ENCODE results near the gene VAX1.

VAX1 gene

DNA sequence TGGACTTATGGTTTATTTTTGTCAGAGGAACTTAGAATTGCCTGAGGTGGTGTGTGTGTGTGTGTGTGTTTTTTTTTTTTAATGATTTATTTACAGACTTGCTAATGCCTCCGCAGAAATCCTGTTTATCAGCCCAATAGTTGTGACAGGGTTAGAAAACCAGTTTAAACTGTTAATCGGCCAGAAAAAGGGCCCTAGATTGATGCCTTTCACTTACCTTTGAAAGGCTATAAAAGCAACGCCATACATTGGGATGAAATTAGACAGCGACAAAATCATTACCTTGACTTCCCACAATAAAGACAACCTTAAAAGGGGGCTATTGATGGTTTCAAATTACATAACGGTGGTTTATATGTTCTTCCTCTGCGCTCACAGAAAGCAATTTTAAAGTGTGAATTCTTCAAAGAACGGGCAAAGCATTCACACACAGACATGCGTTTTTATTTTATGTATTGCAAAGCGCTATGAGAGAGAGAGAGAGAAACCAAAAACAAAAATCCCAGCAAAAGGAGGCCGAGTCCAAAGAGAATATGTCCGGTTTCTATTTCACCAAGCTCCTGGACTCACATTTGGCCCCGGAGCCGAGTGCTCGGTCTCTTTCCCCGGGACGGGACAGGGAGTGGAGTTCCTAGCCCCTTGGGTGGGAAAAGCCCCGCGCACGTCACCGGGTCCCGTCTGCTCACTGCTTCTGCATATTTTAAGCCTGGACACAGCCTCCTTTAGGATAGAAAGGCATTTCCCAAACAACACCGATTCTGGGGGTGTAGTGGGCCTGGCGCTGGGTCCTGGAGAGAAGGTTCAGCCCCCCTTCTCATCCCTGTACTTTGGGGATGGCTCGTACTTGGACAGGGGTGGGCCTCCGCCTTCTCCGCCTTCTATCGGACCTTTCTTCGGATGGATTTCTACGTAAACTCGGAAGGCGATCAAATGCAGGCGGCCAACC is 26.8 kb upstream of the VAX1 start:
- no peak for DNase-seq (ENCODE audit: low spot score)

DNA sequence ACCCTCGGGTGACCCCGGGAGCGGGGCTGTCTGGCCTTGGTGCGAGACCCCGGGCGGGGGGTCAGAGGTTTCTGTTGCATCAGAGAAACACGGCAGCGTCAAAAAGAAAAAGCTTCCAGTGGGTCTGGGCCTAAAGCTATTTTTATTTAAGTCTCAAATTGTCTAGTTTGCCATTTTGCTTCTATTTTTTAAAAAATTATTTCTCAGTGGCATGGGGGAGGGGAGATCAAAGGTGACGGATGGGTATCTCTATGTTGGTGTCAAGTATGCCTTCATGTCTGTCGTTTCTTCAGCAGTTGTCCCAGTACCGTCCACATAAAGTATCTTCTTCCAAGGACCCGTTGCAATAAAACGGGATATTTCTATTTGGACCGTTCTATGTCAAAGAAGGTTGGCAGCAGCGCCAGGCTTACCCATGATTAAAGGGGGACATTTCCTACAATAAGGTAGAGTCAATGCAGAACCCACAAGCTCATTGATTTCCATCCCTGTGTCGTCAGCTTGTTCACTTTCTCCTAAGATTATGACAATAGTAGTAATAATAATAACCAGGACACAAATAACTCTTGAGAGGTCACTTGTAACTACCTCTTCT is 26.0 kb upstream of the VAX1 start:
- DNase-seq (ENCODE audit: low spot score) = no peak

DNA sequence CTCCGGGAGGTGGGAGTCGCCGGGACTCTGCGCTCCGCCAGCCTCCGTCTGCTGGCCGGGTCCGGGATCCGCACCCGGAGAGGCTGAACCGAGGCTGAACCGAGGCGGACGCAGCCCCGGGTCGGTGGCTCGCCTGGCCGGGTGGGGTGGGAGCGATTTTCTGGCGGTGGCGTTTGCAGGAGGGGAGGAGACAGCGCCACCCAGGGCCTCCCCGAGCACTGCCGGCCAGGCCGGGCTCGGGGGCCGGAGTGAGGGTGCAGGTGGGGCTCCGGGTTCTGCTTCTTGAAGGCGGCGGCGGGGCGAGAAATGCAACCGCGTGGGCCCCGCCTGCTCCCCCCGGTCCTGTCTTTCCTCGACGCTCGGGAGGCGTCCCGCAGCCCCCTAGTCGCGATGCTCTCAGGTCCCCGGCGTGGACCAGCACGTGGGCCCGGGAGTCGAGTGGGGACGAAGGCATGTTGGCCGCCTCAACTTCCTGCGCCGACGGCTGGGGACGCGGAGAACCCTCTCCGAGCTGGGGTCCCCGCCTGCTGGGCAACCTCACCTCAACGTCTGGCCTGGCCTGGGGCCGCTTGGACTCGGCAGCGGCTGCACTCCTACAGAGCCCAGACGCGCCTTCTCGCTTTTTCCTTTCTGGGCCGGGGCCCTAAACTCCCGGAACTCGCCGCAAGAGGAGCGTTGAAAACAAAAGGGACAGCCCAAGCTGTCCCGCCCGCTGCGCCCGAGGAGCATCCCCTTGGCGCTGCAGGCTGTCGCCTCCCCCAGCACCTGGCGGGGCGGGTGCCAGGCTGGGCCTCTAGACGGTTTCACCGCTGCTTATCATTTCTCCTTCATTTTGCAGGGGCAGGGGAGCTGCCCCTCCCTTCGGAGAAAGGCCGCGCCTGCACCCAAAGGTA is 25.2 kb upstream of the VAX1 start:
- DNase-seq (ENCODE audit: low spot score) = peak; percentile 54

DNA sequence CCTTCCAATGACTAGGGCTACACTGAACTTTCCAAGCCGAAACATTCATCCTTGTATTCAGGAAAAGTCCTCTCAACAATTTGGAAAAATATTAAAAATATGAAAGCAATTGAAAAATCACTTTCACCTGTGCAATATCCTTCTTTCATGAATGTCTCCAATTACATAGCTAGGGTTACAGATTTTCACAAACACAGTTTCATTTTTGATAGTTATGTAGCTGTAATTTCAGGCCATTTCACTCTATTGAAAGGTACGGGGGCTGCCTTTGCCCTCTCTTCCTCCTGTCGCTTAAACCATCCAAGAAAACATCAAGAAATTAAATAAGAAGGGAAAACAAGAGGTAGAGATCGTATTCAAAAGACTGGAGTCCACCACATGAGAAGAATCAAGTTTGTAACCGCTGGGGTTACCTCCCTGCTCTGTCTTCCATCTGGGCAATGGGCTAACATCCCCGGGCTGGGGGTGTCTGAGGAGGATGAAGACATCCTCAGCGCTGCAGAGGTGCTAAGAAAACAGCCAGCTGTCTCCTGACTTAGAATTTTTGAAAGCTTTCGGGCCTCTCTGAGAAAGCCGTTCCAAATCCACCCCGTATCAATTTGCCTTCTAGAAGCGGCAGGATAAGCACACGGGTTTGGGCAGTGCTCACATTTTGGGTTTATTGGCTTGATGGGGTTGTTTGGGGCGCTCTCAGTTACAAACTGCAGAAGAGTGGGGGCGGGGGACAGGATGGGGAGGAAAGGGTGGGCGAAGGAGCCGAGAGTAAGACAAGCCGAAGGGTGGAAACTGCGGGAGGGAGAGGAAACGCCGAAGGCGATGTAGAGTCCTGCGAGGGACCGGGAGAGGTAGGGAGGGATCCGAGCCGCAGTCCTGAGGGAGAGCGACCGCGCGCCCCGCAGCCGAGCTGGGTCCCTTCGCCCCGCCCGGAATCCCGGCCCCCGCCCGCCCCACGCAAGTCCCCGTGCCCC is 24.3 kb upstream of the VAX1 start:
- no peak for DNase-seq (ENCODE audit: low spot score)

DNA sequence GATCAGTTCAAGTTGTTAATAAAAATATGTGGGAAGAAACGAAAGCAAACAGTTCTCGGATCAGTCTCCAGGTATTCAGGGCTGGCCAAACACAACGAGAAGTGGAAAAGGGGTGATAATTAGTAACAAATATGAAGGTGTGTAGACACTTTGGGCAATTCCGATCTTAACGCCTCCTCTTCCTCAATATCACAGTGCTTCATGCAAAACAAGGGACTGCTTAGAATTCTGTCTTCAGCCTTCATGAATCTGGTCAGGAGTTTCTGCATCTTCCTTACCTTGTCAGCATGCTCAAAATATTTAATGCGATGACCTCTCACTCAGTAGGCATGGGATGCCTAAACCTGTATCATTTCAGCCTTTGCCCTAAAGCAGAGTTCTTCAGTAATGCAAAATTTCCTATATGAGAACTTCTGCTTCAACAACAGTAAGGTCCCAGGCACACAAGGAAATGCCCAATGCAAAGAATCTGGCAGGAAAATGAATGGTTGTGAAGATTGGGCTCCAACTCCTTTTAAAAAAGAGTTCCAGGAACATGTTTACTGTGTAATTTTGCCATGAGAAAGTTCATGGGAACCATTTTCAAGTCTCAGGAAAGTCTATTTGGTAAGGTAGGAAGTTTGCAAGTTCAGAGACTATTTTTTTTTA is 23.4 kb upstream of the VAX1 start:
- DNase-seq (ENCODE audit: low spot score) = no peak

DNA sequence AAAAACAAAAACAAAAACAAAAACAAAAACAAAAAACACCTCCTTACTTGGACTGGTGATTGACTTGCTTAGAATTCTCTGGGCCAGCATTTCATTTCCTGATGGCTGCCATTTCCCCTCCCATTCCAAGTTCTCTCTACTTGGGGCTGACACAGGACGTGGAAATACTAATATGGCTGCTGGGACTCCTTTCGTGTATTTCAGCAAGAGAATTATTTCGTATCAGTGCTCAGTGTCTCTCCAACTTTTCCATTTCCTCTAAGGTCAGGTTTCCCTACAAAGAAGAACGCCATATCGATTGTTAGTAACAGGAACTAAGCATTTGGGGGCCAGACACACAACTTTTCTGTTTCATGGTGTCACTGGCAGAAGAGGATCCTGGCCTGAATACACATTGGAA is 22.5 kb upstream of the VAX1 start:
- no peak for DNase-seq (ENCODE audit: low spot score)

DNA sequence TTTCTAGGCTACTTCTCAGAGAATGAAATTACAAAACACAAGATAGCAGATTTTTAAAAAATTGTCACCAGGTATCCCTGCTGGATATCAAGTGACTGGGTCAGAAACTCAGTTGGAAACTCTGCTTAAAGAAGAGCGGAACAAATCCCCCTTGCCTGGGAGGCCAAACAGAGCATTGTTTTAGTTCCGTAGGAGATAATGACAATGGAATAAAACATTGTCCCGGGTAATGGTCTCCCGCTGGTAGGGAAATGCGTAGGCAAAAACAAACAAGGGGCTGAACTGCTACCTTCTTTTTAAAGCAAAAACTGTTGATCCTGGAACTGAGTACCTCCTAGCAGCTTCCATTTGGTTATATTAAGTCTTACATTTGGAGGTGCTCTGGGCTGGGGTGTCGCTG is 21.3 kb upstream of the VAX1 start:
- DNase-seq (ENCODE audit: low spot score) = no peak

DNA sequence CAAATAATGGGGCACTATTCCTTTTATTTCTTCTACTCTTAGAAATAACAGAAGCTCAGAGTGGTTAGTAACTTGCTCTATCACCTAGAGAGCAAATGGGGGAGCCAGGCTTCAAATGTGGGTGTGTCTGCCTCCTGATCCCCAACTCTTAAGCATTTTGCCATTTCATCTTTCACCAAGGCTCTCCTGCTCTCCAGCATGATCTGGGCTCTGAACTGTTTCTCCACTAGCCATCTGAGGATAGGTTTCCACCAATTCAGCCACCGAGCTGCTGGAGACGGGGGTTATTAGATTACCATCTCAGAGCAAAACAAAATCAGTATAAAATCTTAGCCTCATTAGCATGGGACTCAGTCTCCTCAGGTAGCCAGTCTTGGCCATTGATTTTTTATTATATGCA is 20.2 kb upstream of the VAX1 start:
- no peak for DNase-seq (ENCODE audit: low spot score)

DNA sequence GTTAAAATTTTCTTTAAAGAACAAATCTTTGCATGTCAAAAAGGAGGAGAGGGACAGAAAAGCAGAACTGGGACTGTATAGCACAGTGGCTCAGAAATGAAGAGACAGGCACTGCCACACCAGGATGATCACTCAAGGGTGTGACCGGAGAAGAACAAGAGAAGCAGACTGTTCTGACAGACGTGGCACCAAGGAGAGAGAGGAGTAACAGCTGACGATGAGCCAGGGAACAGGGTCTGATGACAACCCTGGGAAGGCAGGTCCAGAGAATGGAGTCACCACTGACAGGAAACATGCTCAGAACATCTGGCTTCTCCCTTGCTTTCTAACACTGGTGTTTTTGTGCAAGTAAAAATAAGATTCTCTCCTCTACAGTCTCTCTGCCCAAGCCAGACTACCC is 14.6 kb upstream of the VAX1 start:
- DNase-seq (ENCODE audit: low spot score) = no peak

DNA sequence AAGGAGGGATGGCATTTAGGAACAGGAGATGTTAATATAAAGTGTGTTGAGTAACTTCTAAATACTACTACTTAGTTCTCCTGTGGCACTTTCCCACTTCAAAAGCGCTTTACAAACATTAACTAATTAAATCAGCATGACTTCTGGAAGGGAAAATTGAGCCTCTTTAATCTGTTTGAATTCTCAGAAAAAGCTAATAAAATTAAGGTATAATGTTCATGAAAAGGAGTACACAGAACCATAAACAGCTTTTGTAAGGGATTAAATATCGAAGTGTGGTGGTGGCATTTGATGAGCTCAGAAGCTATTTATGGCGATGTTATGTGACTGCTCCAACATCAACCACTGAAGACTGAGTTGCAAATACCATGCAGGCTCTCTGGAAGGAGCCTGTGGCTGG is 10.2 kb upstream of the VAX1 start:
- DNase-seq (ENCODE audit: low spot score) = no peak

DNA sequence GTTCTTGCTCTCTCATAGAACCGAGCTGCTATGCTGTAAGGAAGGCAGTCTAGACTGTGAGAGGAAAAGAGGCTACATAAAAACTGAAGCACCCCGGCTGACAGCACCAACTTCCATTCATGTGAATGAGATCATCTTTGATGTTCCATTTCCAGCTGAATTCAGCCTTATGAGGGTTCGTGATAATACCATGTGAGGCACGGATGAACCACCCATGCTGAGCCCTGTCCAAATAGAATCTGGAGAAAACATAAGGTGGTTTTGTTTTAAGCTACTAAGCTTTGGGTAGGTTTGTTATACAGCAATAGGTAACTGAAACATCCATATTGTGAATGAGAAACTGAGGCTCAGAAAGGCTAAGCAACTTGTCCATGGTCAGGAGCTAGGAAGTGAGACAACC is 6.9 kb upstream of the VAX1 start:
- DNase-seq (ENCODE audit: low spot score) = no peak

DNA sequence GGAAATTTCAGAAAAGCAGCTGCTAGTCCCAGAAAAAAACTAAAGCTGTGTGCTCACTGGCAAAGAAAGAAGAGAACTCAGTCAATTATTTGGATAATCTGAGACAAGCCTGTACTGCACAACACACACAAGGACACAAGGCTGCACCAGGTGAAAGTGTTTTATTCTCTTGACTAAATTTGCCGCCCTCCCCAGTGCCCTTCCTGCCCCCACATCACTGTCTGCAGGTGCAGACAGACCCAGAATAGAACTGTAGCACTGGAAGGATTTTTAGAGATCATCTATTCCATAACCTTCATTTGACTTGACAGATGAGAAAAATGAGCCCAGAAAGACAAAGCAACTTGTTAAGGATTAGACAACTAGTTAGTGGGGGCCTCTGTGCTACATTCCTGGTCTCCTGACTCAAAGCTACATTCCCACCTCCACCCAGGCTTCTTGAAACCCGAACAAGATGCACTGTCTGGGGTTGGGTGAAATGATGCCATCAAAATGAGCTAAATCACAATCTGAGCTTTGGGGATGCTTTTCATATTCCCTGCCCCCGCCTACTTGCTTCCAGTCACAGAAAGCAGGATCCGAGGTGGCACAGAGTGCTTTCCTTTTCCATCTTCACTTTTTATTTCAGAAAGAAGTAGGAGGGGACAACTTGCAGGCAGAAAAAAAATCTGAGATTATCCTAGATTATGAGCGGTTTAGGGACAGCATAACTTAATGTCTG is 5.2 kb upstream of the VAX1 start:
- DNase-seq (ENCODE audit: low spot score) = no peak

DNA sequence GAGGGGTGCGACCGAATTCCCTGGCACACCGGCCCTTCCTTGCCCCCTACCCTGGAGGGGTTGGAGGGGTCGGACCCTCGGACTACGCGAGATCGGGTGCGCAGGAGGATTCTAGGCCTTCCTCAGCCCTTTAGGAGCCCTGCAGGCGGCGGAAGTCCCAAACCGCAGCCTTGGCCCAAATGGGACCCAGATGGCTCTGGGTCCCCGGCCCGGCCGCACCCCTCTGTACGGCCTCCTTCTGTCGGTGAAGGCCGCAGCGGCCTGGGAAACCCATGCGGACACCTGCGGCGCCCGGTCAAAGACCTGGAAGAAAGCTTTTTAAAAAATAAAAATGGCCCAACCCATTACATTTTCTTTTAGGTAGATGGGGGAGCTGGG is 2.4 kb upstream of the VAX1 start:
- DNase-seq (ENCODE audit: low spot score) = no peak

DNA sequence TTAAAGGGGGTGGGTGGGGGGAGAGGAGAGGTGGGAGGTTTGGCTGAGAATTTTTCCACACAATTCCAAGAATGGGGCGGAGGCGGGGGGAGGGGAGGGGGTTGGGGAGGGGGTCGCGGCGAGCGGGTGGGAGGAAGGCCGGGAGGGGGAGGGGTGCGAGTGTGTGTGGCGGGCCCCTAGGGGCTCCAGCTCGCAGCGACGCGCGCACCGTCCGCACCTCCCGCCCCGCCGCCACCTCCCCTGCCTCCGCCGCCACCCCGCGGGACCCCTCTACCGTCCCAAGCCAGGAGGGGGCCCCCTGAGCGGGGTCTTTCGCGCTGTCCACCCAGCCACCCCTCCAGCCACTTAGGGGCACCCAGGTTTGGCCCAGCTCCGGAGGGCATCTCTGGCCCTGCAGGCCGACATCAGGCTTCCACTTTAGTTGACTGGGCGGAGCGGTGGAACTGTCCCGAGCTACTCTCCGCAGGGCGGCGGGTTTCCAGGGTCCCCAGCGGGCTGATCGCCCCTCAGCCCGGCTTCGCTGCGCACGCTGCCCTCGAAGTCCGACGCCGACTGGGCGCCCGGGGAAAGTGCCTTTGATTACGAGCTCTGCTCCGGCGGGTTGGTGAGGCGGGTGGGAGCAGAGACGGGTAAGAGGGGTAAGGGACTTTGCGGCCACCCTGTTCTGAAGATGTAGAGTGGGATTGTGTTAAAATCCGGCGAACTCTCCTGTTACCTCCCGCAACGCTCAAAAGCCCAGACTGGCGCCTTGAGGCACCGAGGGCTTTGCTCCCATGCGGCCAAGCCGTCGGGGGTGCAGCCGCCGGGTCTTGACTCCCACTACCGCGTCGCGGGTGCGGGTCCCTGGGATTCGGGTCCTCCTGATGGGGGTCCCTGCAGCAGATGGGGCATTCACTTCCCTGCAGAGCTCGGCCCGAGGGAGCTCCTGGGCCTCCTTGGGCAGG is 1.8 kb upstream of the VAX1 start:
- DNase-seq (ENCODE audit: low spot score) = no peak

DNA sequence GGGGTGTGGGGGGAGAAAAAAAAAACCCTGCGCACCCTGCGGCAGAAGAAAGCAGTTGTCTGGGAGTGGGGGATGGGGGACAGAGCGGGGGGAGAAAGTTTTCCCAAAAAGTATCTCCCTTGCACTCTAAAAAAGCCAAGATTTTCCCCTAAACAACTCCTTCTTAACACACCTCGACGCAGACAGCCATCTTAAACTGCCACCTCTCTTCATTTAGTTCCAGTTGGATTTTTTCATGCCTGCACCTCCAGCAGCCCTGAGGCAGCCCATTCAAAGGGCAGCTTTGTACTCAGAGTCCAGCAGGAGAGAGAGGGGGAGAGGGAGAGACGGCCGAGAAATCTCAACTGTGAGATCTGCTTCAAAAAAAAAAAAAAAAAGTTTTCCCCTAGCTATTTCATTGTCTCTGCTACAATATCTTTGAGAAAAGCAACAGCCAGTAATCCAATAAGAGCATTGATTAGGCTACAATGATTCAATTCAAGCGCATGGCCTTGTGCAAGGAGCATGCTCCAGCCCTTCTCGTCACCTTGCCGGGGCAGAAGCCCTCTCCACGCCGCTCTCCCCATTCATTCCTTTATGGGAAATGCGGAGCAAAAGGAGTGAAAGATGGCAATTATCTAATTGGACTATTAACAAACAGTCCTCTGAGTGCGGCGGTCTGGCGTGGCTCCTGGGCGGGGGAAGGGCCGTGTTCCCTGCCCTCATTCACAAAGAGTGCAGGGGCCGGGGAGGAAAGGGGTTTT is 939 bp upstream of the VAX1 start:
- DNase-seq (ENCODE audit: low spot score) = no peak

DNA sequence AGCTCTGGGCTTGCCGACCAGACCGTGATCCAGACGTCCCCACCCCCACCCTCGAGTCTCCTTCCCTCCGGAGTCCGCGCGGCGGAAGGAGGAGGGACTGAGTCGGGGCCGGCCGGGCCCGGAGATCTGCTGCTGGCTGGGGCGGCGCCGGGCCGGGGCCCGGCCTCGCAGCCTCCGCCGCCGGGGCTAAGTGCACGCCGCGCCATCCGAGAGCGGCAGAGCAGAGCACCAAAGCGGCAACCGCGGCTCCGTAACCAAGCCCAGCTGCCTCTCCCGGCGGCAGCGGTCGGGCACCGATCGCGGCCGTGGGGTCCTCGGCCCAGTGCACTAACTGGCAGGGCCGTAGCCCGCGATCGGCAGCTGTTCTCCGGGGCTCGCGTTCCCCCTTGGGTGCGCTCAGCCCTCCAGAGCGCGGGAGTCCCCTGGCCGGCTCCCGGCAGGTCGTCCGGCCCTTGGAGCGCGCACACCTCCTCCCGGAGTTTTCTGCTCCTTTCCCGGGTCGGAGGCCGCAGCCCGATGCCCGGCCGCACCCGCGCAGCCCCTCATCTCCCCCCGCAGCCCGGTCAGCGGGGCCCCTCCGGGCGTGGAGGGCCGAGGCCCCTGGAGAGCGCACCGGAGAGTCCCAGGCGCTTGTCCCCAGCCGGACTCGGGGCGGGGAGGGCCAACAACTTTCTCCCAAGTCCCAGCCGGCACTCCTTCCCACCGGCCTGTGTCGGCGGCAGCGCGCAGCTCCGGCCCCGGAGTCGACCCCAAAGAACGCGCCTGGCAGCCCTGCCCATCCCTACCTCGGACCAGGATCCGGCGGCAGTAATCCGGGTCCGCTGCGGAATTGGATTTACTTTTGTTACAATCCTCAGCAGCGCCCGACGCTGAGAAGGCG is 799 bp downstream of the VAX1 start:
- peak; percentile 67 for DNase-seq (ENCODE audit: low spot score)

DNA sequence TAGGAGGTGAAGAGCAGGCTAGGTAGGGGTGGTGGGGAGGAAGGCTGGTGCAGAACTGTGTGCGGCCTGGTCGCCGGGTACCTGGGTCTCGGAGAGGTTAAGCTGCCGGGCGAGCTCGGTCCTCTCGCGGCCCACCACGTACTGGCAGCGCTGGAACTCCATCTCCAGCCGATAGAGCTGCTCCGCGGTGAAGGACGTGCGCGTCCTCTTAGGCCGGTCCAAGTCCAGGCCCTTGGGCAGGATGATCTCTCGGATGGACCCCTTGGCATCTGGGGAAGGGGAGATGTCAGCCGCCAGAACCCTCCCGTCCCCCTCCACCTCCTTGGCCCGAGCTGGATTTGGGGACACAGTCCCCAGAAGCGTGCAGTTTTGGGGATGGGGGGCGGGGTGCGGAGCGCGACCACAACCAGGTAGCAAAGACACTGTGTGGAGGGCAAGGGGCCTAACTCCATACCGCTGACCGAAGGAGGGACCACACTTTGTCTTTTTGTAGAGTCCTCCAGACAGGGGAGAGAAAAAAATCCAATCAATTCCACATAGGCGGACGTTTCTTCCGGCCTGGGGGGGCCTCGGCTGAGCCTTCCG is 1.6 kb downstream of the VAX1 start:
- DNase-seq (ENCODE audit: low spot score) = no peak

Measured in D341Med (cell line).